Hepatocyte (in vitro differentiated cells): Measurements from ENCODE around the gene RASSF1.

Experiments used
- CTCF ChIP-seq: fragments of 200-600 bp; sonication (generic); IDR thresholded peaks from 2 replicates; pipeline ENCODE4 v1.5.1; 2016; ENCODE audit warnings: antibody characterized with exemption, mild to moderate bottlenecking; ENCODE audit not compliant: poor library complexity
- EZH2 ChIP-seq: fragments of 200-600 bp; sonication (generic); IDR thresholded peaks from 2 replicates; pipeline ENCODE4 v1.6.1; 2016; ENCODE audit warnings: antibody characterized with exemption, mild to moderate bottlenecking, borderline replicate concordance

GRCh38 chr3:50293079-50293801, 47.4 kb downstream of the RASSF1 start:
- TF ChIP-seq CTCF (no peak), EZH2 (no peak)
